ENCODE data around the gene HUNK.
"Not testable (repeated sequence)": the region's sequence is repeated elsewhere in the genome, so short reads cannot be mapped to it uniquely, and the experiment has no call there.

The HUNK gene

DNA sequence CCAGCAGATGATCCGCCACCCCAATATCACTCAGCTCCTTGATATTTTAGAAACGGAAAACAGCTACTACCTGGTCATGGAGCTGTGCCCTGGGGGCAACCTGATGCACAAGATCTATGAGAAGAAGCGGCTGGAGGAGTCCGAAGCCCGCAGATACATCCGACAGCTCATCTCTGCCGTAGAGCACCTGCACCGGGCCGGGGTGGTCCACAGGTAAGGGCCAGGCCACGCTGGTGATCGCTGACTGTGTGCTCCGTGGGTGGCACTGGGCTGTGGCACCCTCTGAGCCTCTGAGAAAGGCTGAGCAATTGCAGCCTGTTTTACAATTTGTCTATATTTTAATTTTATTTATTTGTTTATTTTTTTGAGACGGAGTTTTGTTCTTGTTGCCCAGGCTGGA is 51.7 kb downstream of the HUNK start:
- no peak for DNase-seq

GRCh38 chr21:31926498-31926897 is 53.7 kb downstream of the HUNK start:
- DNase-seq = no peak

DNA sequence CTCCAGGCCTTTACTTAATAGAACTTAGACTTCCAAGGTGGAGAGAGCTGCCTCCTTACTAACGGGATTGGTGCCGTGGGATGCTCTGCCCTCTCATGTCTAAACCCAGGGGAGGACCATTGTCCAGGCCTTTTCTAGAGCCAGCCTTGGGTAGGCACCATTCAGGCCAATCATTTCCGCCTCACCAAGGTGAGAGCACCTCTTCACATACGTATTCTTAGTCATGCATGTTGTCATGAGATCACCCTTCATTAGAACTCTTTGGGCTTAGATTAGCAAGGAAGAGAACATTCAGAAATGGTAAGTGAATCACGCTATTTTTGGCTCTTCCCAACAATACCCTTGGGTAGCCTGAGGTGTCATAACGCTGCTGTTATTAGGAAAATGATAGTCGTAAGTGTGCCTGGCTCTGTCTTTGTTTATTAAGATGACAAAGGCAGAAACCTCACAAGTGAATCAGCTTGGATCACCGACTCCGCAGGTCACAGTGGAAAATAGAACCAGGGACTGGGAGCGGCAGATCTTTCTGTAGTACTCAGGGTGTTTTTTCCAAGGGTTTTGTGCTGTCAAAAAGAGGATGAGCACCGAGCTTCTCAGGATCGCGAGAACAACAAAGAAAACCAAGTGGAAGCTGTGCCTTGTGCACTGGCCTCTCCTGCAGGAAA is 55.0 kb downstream of the HUNK start:
- DNase-seq = no peak

DNA sequence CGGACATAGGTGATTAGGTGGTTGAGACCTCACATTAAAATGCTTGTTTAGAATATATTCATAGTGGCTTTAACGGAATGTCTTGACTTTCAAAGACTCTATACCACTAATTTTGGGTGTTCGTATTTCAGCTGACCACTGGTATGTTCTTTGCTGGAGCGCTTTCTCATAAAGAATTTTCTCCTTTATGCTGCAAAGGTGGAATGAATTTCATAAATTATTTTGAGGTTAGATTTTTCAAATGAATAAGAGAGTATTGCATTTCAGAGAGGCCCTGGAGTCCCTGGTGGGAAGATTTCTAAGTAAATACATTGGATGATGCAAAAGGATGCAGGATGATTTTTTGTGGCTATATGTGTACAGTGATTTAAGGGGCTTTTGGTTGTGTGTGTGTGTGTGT is 55.8 kb downstream of the HUNK start:
- no peak for DNase-seq

GRCh38 chr21:31929548-31929947 is 56.7 kb downstream of the HUNK start:
- DNase-seq = no peak

- no peak for DNase-seq
Observed at GRCh38 chr21:31930001-31930400, 57.2 kb downstream of the HUNK start.

- no peak for DNase-seq
Observed at GRCh38 chr21:31931644-31932469, 59.0 kb downstream of the HUNK start.

DNA sequence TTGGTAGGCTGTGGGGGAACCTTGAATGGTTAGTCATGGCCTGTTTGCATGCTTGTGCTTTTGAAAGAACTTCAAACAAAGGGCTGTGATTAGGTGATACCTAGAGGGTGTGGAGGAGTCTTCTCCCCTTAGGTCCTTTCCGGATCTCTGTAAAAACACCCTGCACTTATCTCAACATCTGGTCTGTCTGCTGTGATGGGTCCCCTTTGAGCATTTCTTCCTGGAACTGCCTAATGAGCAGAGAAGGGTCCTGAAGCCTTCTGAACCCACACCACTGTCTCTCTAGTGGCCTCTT is 59.6 kb downstream of the HUNK start:
- no peak for DNase-seq

DNA sequence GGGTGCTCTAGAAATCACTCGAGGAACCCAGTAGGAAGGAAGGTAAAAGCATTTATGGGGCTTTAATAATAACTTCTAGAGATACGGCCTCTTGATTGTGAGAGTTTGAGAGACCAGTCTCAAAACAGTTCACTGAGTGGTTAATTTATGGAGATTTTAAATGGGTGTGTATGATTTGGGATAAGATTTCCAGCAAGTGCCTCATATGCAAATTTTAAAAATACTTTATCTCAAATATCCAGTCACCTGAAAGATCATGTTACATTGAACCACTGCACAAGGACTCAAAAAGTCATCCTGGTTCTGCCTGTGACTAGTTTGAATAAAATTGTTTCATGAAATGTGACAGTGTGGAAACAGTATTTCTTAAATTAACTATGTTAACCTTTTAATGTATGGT is 64.5 kb downstream of the HUNK start:
- DNase-seq = no peak

DNA sequence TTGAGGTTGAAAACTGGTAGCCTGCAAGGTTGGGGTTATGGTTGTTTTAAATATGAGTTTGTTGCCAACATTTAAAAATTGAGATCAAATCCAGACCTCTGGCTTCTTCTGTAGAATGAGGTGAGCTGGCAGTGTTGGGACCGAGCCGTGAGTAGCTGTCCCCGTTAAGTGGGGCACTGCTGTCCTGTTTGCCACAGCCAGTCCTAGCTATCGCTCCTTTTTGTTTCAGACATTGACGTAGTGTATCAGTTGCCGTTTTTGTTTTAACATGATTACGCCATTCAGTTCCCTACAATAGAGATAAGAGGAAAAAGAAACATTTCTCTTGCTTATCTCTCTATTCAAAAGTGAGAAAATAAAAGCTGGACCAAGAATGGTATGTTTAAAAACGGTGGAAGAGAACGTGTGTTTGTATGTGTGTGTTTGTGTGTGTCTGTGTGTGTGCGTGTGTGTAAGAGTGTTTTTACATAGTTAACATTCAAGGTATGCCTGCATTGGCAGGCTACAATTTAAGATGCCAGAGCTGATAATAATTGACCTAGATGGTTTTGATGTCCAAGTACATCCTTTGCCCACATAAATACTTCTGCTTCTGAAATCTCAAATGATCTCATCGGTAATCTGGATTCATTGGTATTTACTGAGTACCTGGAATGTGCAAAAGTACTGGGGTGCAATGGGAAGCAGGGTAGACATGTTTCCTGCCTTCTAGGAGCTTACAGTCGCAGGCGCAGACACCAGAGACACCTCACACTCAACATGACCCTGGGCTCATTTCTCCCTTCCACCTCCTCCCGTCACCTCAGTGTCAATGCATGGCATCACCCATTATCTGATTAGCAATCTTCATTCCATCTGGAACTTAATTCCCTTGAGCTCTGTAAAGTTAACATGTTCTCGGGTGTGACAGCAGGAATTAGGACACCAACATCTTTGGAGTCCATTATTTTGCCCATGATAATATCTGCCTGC is 65.8 kb downstream of the HUNK start:
- DNase-seq = no peak

DNA sequence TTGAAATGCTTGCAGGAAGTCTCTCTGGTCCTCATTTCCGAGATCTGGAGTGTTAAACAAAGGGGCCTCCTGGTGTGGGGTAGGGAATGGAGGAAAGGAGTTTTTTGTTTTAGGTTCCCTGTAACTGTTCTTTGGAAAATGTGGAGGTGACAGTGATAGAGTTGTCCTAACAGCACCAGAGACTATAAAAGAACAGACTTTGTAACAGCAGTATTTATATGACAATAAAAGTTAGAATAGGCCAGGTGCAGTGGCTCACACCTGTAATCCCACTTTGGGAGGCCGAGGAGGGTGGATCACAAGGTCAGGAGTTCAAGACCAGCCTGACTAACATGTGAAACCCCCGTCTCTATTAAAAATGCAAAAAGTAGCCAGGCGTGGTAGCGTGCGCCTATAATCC is 68.9 kb downstream of the HUNK start:
- no peak for DNase-seq

- no peak for DNase-seq
Observed at GRCh38 chr21:31943561-31943960, 70.7 kb downstream of the HUNK start.

DNA sequence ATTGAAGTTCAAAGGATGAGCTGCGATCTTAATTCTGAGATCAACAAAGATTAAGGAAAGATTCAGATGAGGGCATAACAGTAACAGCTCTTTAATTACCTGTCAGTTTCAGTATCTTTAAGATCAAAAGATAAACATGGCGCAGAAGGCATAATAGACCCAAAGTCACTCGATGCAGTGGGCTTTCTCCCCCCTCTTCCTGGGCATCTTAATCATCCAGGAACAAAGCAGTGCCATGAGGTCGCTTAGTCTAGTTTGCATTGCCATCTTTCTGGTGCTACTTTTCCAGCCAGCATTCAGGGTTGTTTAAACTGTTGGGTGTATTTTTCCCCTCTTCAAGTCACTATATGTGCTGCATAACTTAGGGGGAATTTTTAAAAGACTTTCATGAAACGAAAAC is 72.3 kb downstream of the HUNK start:
- no peak for DNase-seq

DNA sequence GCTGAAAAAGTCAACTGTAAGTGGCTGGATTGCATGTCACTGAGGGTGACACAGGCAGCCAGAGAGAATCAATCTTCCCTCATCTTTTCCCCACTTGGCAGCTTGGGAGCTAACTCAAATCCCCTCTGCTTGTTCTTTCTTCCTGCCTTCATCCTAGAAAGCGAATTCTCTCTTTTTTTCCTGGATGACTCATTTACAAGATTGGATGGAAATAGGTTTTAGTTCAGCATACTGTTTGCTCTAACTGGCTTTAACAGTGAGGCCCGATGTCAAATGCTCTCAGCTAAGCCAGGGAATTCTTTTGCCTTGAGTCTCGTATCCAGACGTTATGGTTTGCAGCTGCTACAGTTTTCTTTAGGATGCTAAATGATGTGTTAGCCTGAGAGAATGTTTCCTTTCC is 72.7 kb downstream of the HUNK start:
- no peak for DNase-seq

GRCh38 chr21:31946231-31946630 is 73.4 kb downstream of the HUNK start:
- DNase-seq = no peak

DNA sequence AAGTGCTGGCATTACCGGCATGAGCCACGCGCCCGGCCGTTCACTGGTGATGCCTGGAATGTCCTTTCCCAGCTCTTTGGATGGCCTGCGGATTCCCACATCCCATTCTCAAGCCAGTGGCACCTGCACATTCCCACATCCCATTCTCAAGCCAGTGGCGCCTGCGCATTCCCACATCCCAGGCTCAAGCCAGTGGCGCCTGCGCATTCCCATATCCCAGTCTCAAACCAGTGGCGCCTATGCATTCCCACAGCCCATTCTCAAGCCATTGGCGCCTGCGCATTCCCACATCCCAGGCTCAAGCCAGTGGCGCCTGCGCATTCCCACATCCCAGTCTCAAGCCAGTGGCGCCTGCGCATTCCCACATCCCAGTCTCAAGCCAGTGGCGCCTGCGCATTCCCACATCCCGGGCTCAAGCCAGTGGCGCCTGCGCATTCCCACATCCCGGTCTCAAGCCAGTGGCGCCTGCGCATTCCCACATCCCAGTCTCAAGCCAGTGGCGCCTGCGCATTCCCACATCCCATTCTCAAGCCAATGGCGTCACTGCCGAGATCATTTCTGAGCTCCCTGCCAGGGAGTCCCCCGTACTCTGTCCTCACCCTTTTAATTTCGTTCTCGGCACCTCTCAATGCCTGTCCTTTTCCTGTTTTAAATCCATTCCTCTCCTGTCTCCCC is 74.2 kb downstream of the HUNK start:
- not testable (repeated sequence) for DNase-seq

DNA sequence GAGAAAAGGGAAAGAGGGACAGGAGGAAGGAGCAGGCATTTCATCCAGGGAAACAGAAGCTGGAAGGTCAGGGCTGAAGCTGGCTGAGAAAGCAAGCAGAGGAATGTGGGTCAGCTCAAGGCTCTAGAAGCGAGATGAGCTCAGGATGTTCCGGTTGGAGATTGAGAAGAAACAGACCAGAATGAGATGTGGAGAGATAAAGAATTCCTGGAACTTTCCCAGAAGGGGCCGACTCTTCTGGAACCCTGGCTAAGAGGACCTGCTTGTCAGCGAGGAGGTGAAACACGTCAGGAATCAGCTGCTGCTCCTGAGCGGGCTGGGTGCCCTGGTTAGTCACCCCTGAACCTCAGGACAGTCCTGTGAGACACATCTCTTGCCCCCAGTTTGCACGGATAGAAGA is 75.9 kb downstream of the HUNK start:
- DNase-seq = no peak

GRCh38 chr21:31952828-31953227 is 80.0 kb downstream of the HUNK start:
- DNase-seq = no peak

DNA sequence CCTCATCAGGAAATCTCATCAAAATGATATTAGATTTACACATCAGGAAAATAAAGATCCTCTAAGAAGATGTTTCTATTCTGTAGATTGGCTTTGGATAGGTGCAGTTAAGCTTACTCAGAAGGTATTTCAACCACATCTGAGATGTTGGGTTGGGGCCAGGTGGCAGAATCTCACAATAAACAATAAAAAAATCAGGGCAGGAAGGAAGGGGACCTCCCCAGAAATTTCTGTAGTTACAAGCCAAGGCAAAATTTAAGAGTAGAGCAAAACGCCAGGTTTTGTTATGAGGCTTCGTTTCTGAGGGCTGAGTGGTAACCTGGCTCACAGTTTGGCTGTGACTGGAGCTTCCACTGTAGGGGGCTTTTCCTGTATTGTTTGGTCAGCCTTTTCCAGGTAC is 84.8 kb downstream of the HUNK start:
- DNase-seq = no peak

GRCh38 chr21:31959881-31960280 is 87.1 kb downstream of the HUNK start:
- no peak for DNase-seq

GRCh38 chr21:31961027-31961426 is 88.2 kb downstream of the HUNK start:
- no peak for DNase-seq

- no peak for DNase-seq
Observed at GRCh38 chr21:31961704-31962103, 88.9 kb downstream of the HUNK start.

- DNase-seq = no peak
Observed at GRCh38 chr21:31964692-31965091, 91.9 kb downstream of the HUNK start.

All from CD4-positive, alpha-beta T cell treated with Interferon gamma for 1 hour (primary cell).